ENCODE results near the gene SPACA7. TPM values are rescaled to one million over a fixed set of nuclear protein-coding genes. Genes with fewer than 3 reads are reported as not detected.

The SPACA7 gene
- total RNA-seq, 1 experiment from 2014 or later: not detected

- H2AFZ ChIP-seq (ENCODE audit: low read length): no peak overlapping the region
- no peak overlapping the region for H3K23ac ChIP-seq (ENCODE audit: insufficient read length, low read depth, low read length)
- no peaks in the 10 kb centered on the region for H3K79me1 ChIP-seq (ENCODE audit: insufficient read depth, low read depth, low read length, poor library complexity, severe bottlenecking)
- Mint-ChIP-seq H3K36me3 (ENCODE audit: insufficient read depth in 1 of 3, low read depth in 3 of 3) (peaks cover 0 to 2% (median 0%) of the 10 kb centered on the region in 3 experiments; a peak in 3 of 7 replicates), H3K9me3 (peaks cover 11 to 14% of the 10 kb centered on the region in 2 experiments; a peak in 3 of 5 replicates), H3K27me3 (ENCODE audit: low read depth) (peaks cover 10% of the 10 kb centered on the region), H3K4me3 (no peak overlapping the region), H3K27ac (no peak overlapping the region), H3K4me1 (no peaks in the 10 kb centered on the region)
- H2AK5ac ChIP-seq (ENCODE audit: insufficient read length, low read length): no peak overlapping the region
- no peak for TF ChIP-seq CTCF (conservative IDR thresholded peaks at IDR 0.05)
- no peak overlapping the region for H2BK15ac ChIP-seq (ENCODE audit: low read depth, low read length)
- no peak overlapping the region for H4K8ac ChIP-seq (replicated peaks; ENCODE audit: insufficient read length, low read depth, low read length)
- H2BK12ac ChIP-seq (ENCODE audit: insufficient read length, low read depth, low read length): no peak overlapping the region
- no peak overlapping the region for H3K27ac ChIP-seq (ENCODE audit: insufficient read length, low read depth, low read length)
- no peak overlapping the region for H2BK120ac ChIP-seq (ENCODE audit: low read depth, low read length, poor library complexity, severe bottlenecking)
- H3K4me1 ChIP-seq (ENCODE audit: insufficient read depth, low read length): no peaks in the 10 kb centered on the region
- H3K9me3 ChIP-seq (ENCODE audit: control insufficient read depth, low read depth, low read length): no peaks in the 10 kb centered on the region
- no peak overlapping the region for H4K5ac ChIP-seq (ENCODE audit: insufficient read length, low read depth, low read length)
- H3K56ac ChIP-seq (ENCODE audit: insufficient read length, low read depth, low read length): no peak overlapping the region
- H3T11ph ChIP-seq (ENCODE audit: low read length): no peak overlapping the region
- no peak overlapping the region for H3K9ac ChIP-seq (ENCODE audit: extremely low read depth, insufficient read length, low read length)
- H3K18ac ChIP-seq (ENCODE audit: insufficient read length, low read depth, low read length): no peak overlapping the region
- H3K79me2 ChIP-seq (ENCODE audit: insufficient read depth, low read length): no peaks in the 10 kb centered on the region
- no peak overlapping the region for H2BK20ac ChIP-seq (ENCODE audit: low read depth, low read length, poor library complexity, severe bottlenecking)
- no peaks in the 10 kb centered on the region for H4K20me1 ChIP-seq (ENCODE audit: control insufficient read depth, insufficient read depth, insufficient read length)
- no peak for DNase-seq
- H2BK5ac ChIP-seq (ENCODE audit: insufficient read length, low read length): no peak overlapping the region
- no CpG with 5 or more reads among the region's 5 CpGs for WGBS (ENCODE audit: extremely low coverage, insufficient read length, low lambda C conversion rate)
- H3K23me2 ChIP-seq (ENCODE audit: insufficient read length, low read depth, low read length, poor library complexity, severe bottlenecking): no peaks in the 10 kb centered on the region
- H3K4me2 ChIP-seq (ENCODE audit: insufficient read depth, insufficient read length, low read length): no peak overlapping the region
- H3K4ac ChIP-seq (ENCODE audit: low read depth, low read length): no peak overlapping the region
- H3K27me3 ChIP-seq (ENCODE audit: insufficient read depth, low read length): no peaks in the 10 kb centered on the region
- H3K14ac ChIP-seq (ENCODE audit: insufficient read depth, low read length): no peak overlapping the region
- H4K91ac ChIP-seq (ENCODE audit: insufficient read length, low read depth, low read length): no peak overlapping the region
These were observed 86.3 kb downstream of the SPACA7 start for GRCh38 chr13:112462408-112462807.
